Medulla oblongata (tissue), 1 donor: ENCODE results near the gene DECR2.

Source experiments
- DNase-seq: peaks from one replicate; pipeline ENCODE4 v3.0.0-alpha.2; 2015; ENCODE audit errors: extremely low spot score

The DECR2 gene

DNA sequence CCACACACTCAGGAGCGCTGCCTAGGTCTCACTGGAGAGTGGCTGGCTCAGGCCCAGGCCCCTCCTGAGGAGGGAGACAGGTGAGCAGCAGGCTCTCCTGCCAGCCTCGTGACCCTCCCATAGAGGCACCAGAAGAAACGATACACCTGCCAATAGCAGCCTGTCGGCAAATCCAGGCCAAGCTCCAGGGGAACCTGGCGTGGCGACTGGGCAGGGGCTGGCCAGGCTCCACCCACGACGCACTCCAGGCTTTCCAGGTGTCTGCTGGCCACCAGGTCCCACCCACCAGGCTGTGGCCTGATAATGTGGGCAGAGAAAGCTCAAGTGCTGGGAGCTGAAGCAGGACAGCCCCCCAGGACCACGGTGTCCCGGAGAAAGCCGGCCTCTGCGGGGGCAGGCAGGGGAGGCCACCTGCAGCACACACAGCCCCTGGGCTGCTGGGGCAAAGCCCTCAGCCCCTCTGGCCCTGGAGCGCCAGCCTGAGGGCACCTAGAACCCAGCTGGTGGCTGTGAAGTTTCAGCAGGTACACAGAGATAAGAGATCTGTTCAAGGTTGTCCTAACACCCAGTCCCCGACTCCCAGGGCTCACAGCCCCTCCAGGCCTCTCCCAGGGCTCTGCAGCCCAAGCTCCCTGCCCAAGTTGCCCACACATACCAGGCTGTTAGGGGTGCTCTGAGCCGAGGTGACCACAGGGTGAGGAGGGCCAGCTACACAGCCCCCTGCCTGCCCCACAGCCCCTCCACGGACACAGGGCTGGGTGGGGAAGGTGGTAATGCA is 22.3 kb upstream of the DECR2 start:
- no peak for DNase-seq

DNA sequence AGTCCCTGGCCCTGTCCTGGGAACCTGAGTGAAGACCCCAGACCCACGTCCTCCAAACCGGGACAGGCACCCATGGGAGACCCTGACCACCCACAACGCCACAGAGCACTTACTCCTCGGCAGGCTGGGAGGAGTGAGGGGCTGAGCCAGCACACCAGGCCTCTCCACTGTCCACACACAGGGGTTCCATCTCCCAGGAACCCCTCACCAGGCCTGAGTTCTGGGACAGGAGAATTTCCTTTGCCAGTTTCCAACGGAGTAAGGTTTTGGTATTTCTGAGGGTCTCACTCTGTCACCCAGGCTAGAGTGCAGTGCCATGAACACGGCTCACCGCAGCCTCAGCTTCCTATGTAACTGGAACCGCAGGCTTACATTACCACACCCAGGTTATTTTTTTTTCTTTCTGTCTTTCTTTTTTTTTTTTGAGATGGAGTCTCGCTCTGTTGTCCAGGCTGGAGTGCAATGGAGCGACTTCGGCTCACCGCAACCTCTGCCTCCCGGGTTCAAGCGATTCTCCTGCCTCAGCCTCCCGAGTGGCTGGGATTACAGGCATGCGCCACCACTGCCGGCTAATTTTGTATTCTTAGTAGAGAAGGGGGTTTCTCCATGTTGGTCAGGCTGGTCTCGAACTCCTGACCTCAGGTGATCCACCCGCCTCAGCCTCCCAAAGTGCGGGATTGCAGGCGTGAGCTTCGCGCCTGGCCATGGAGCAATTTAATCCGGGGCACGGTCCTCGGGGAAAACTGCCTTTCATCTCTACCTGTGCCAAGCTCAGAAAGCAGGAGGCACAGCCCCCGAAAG is 21.5 kb upstream of the DECR2 start:
- no peak for DNase-seq

DNA sequence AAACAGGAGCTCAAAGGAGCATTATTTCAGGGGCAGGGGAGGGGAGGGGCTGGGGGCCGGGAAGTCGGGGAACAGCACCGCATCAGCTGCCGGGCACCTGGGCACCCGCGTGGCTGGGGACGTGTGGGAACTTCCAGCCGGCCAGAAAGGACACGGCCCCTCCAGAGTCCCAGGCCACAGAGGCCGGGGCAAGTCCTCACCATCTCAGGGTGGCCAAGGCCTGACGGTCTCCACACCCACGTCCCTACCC is 21.0 kb upstream of the DECR2 start:
- DNase-seq: no peak

DNA sequence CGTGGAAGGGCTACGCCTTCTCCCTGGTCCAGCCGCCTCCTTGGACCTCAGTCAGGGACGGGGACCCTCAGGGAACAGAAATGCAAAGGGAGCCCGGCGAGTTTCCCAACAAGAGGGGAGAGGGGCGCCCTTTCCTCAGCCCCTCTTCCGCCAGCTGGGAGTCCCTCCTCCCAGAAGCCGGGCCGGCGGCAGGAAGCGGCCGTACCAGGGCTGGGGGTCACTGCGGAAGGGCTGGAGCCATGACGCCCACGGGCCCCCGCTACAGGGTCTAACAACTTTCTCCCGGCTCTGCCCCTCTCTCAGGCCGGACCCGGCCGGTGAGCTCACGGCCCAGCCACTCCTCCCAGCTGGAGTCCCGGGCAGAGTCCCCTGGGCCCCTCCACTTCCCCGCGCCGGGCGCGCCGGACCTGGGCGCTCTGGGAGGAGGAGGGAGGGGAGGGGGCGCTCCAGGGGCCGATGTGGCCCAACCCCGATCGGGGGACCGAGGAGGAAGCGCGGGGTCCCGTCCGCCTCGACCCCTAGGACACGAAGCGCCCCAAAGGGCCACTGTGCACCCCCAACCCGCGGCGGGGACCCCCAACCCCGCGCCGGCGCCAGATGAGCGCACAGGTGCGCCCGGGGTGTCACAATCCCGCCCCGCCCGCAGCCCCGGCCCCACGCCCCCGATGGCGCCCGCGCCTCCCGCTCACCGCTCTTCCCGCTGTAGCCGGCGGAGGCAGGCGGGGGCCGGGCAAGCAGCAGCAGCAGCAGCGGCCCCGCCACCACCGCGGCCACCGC is 20.5 kb upstream of the DECR2 start:
- DNase-seq: peak; percentile 10

DNA sequence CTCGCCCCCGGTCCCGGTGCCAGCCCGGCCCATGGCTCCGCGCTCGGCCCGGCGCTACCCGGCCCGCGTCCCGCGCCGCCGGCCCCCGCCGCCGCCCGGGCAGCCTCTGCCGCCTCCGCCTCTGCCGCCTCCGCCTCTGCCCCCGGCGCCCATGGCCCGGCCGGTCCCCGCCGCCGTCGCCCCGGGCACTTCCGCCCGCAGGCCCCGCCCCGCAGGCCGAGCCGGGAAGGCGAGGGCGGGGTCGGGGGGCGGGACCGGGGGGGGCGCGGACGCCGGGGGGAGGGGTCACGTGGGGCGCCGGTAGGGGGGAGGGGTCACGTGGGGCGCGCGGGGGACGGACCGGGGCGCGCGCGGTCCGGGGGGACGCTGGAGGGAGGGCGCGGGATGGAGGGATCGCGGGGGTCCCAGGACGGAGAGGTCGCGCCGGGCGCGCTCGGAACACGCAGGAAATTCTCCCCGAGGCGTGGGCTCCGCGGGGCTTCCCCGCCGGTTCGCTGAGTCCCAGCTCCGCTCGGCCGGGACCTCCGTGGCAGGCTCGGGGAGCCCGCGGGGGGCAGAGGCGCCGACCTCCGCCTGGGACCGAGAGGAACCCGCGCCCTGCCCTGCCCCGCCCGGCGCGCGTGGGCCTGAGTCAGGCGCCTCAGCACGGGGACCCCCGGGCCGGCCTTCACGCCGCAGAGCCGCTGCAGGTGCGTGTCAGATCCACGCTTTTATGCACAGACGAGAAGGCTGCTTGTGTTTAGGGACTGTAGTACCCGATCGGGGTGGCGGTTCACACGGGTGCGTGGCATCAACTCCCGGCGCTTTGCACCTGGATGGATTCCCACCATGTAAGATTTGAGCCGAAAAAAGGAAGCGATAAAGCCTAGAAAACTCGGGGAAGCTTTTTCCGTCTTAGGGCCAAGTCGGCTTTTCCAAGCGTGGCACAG is 19.6 kb upstream of the DECR2 start, which contains the start of gene PGAP6:
Gene PGAP6, minus strand, starts transcription at position 190 of the 929 bp plus-strand sequence. Its CDS starts 157 bp downstream, at position 33.
- peak; percentile 76 for DNase-seq

DNA sequence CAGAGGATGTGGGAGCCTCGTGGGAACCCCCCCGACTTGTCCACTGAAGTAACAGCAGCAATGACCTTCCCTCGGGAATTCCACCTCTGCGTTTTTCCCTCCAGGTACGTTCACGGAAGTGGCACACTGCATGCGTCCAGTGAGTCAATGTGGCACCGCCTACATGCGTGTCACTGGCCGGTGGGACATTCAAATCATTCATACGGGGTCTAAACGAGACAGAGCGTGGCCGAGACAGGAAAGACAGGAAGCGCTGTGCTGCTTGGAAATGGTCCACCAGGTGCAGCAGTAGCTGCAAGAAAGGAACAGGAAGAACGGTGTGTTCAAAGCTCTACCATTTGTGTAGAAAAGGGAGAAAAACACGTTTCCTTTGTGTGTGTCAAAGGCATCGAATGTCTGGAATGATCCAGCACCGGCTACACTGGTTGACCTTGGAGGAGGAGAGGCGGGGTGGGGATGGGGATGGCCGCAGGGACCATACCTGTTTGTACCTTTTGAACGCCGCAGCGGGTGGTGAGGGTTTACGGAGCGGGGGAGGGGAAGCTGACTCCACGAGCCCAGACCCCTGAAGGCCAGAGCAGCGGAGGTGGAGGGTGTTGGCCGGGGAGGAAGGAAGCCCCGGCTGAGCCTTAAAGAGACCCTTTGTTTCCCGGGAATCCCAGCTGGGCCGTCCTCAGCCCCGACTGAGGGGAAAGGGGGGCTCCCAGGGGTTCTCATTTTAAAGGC is 18.2 kb upstream of the DECR2 start:
- DNase-seq: no peak

DNA sequence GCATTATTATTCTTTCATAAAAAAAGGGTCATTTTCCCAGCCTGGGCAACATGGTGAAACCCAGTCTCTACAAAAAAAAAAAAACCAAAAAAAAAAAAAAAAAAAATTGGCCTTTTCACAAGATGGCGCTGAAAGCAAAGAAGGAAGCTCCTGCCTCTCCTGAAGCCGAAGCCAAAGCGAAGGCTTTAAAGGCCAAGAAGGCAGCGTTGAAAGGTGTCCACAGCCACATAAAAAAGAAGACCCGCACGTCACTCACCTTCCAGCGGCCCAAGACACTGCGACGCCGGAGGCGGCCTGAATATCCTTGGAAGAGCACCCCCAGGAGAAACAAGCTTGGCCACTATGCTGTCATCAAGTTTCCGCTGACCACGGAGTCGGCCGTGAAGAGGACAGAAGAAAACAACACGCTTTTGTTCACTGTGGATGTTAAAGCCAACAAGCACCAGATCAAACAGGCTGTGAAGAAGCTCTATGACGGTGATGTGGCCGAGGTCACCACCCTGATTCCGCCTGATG is 15.0 kb upstream of the DECR2 start:
- peak; percentile 86 for DNase-seq

DNA sequence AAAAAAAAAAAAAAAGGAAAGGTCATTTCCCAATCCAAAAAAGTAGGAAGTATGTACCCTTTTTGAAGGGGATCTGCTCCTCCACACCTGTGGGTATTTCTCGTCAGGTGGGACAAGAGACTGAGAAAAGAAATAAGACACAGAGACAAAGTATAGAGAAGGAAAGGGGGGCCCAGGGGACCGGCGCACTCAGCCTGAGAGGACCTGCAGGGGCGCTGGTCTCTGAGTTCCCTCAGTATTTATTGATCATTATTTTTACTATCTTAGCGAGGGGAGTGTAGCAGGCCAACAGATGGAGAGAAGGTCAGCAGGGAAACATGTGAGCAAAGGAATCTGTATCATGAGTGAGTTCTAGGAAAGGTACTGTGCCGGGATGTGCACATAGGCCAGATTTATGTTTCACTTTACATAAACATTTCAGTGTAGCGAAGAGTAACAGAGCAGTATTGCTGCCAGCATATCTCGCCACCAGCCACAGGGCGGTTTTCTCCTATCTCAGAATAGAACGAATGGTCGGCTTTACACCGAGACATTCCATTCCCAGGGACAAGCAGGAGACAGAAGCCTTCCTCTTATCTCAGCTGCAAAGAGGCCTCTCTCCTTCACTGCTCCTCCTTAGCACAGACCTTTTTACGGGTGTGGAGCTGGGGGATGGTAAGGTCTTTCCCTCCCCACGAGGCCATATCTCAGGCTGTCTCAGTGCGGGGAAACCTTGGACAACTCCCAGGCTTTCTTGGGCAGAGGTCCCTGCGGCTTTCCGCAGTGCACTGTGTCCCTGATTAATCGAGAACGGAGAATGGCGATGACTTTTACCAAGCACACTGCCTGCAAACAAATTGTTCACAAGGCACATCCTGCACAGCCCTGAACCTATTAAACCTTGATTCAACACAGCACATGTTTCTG is 13.7 kb upstream of the DECR2 start:
- DNase-seq: peak; percentile 33

DNA sequence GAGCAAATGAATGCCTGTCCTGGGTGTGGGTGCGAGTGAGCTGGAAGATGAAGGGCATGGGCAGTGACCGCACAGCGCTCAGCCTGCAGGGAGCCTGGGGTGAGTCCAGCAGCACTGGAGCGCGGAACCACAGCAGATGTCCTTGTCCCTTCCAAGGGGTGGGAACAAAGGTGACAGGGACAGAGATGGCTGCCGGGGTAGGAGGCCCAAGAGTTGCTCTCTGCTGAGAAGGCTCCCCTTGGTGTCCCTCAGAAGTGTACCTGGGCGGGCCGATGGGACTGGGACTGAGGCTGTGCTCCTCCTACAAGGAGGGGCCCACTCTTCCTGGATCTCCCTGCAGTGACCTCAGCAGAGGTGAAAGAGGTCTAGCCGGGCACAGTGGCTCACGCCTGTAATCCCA is 12.3 kb upstream of the DECR2 start:
- DNase-seq: no peak

DNA sequence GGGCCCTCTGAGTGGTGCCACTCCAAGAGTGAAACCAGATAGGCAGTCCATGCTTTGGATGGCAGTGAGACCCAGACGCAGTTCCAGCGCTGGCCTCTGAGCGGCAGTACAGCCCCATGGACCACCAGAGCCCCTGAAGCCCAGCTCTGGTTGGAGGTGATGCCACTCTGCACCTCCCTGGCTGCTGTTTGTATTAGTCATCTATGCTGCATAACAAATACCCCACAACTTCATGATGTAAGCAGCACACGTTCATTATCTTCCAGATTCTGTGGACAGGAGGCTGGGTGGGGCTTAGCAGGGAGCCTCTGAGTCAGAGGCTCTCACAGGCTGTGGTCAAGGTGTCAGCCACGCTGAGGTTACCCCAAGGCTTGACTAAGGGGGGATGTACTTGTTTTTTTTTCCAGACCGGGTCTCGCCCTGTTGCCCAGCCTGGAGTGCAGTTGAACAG is 9.8 kb upstream of the DECR2 start:
- DNase-seq: peak; percentile 53

DNA sequence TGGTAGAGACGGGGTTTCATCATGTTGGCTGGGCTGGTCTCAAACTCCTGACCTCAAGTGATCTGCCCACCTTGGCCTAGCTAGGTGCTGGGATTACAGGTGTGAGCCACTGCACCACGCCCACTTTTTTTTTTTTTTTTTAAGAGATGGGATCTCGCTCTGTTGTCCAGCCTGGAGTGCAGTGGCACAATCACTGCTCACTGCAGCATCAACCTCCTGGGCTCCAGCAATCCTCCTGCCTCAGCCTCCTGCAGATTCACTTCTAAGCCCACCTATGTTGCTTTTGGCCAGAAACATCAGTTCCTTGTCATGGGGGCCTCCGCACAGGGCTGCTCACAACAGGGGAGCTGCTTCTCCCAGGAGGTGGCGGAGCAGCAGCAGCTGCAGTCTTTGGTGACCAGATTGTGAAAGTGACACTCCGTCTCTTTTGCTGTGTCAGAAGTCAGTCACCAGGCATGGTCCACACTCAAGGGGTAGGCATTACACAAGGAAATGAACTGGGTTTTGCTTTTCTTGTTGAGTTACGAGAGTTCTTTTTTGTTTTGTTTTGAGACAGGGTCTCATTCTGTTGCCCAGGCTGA is 9.1 kb upstream of the DECR2 start:
- DNase-seq: no peak

DNA sequence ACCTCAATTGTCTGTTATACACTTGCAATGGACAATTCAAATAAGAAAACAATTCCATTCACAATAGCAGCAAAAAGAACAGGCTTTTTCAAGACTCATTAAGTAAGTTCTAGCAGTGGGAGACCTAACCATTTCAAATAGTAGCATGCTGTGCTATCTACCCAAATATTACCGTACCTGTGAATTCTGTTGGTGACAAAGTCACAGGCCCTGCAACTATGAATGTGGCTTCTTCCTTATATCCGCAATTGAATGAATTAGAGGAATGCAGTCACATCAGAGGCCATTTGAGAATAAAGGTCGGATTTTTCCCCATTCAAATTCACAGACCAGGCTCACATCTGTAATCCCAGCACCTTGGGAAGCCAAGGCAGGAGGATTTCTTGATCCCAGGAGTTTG is 5.5 kb upstream of the DECR2 start:
- DNase-seq: peak; percentile 71

DNA sequence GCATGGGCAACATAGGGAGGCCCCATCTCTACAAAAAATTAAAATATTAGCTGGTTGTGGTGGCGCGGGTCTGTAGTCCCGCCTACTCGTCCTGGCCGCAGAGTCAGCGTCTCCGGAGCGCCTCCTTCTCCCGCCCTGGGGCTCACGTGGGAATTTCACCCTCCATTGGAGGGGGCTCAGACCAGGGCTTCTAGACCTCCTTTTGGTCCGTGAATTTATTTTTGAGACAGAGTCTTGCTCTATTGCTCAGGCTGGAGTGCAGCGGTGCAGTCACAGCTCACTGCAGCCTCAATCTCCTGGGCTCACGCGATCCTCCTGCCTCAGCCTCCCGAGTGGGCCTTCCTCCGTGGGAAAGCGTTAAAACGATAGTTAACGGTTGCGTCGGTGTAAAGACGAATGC is 5.1 kb upstream of the DECR2 start:
- DNase-seq: peak; percentile 63

DNA sequence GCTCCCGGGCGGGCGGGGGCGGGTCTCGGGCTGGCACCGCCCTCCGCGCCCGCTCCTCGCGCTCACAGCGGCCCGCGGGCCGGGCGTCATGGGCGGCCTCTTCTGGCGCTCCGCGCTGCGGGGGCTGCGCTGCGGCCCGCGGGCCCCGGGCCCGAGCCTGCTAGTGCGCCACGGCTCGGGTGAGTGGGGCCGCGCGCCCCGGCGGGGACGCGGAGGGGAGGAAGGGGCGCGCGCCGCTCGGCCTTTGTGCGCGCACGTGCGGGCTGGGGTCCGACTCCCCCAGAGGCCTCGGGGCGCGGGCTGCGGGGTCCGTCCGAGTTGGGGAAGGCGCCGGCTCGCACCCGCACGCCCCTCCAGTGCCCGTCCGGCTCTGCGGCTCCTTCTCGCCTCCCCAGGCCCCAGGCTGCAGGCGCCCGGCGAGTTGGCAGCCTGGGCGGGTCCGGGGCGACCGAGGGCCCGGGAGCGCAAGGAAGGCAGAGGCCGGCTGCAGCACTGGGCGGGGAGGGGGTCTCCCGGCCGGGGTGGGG is 4.5 kb upstream of the DECR2 start, which contains the start of gene NME4:
Gene NME4, plus strand, starts transcription at position 65 of the 527 bp plus-strand sequence. Its CDS starts 24 bp downstream, at position 89.
- DNase-seq: no peak

DNA sequence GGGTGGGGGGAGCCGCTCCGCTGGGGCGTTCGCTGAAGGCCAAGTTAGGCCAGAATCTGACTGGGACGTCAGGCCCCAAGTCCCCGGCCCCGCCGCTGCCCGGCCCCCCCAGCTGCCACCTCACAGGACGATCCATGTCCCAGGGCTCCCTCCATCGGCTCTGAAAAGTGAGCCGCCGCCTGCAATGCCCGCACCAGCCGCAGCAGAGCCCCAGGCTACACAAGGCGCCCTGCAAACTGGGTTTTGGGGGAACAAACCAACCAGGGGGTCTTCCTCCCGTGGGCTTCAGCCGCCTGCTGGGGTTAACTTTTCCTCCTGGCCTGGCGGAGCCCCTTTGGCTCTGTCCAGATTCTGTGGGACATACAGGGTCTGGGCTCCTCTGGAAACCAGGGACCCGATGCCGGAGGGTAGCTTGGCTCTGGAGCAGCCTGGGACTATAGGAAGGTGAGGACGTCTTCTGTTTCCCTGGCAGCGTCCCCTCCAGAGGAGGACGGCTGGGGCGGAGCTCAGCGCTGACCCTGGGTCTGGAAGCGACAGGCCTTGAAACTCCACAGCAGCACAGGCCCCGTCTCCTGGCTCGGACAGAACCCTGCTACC is 3.9 kb upstream of the DECR2 start:
- DNase-seq: peak; percentile 53

DNA sequence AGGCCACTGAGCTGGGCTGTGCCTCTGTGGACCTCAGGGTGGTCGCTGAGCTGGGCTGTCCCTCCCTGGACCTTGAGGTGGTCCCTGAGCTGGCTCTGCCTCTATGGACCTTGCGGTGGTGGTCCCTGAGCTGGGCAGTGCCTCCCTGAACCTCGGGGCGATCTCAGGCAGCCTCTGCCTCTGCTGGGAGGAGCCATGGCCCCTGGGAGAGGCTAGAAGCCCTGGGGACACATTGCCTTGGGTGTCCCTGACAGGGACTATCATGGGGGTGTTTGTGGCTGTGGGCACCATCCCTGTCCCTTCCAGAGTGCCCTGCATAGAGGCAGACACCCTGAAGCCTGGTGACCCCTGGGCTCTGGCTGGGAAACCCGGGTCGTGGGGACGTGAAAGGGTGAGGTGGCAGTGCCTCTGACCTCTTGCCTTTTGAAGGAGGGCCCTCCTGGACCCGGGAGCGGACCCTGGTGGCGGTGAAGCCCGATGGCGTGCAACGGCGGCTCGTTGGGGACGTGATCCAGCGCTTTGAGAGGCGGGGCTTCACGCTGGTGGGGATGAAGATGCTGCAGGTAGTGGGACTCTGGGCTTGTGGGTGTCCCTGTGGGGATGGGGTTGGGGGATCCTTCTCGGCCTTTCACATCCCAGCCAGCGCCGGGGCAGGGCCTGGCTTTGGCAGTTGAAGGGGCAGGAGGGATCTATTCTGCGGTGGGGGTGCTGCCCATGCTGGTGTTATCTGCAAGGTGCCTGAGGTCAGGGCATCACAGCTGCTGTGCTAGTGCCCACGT is 2.9 kb upstream of the DECR2 start:
- no peak for DNase-seq

DNA sequence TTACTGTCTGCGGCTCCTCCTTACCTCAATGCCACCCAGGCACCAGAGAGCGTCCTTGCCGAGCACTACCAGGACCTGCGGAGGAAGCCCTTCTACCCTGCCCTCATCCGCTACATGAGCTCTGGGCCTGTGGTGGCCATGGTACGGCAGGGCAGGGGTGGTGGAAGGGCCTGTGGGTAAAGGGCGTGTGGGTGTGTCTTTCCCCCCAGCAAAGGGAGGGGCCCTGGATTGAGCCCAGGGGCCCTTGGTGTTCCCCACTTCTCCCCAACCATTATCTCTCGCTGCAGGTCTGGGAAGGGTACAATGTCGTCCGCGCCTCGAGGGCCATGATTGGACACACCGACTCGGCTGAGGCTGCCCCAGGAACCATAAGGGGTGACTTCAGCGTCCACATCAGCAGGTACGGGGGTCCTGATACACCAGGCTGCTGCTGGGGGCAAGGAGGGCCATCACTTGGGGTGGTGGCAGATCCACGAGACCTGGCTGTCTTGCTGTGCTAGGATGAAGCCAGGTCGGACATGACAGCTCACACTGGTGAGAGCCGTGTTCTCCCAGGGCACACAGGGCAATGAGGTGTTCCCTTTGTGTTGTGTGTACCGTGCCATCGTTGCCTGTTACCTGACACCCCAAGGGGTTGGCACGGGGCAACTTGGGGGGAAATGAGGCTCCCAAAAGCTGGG is 2.2 kb upstream of the DECR2 start:
- no peak for DNase-seq
